Astrocyte (in vitro differentiated cells and primary cell): ENCODE data around the gene ZCCHC24. TPM values are rescaled to one million over a fixed set of nuclear protein-coding genes. Genes with fewer than 3 reads are reported as not detected.
A peak's percentile ranks its signal among the peaks of the same experiment; 100 is the strongest.

Experiments
- DNase-seq: peaks from one replicate; pipeline ENCODE4 v3.0.0-alpha.2; 2010; ENCODE audit warnings: low read depth
- FAIRE-seq: peaks from 2 replicates; lab custom pipeline; 2011; peaks lifted over from hg19 to GRCh38; lab: Jason Lieb, UNC
- H2AFZ ChIP-seq: 2 replicates; pipeline ENCODE4 v1.6.0; 2012; ENCODE audit warnings: low read depth, low read length, inconsistent platforms
- H3K27ac ChIP-seq: 2 replicates; pipeline ENCODE4 v1.5.1; 2011; ENCODE audit warnings: low read depth, low read length, inconsistent platforms
- H3K27me3 ChIP-seq: 2 replicates; pipeline ENCODE4 v1.6.0; 2011; ENCODE audit warnings: low read length, inconsistent platforms; ENCODE audit not compliant: insufficient read depth
- H3K36me3 ChIP-seq: 2 replicates; pipeline ENCODE4 v1.5.1; 2011; ENCODE audit warnings: low read length, inconsistent platforms; ENCODE audit not compliant: insufficient read depth
- H3K4me1 ChIP-seq: 2 replicates; pipeline ENCODE4 v1.5.1; 2011; ENCODE audit warnings: low read length, inconsistent platforms; ENCODE audit not compliant: insufficient read depth
- H3K4me2 ChIP-seq: 2 replicates; pipeline ENCODE4 v1.6.0; 2012; ENCODE audit warnings: low read length, inconsistent platforms
- H3K4me3 ChIP-seq: 2 replicates; pipeline ENCODE4 v1.5.1; 2011; ENCODE audit warnings: low read depth, mild to moderate bottlenecking, low read length, inconsistent platforms; ENCODE audit not compliant: insufficient read depth
- H3K79me2 ChIP-seq: 2 replicates; pipeline ENCODE4 v1.6.0; 2012; ENCODE audit warnings: mild to moderate bottlenecking, low read length, inconsistent platforms; ENCODE audit not compliant: insufficient read depth
- H3K9ac ChIP-seq: 2 replicates; pipeline ENCODE4 v1.6.0; 2012; ENCODE audit warnings: mild to moderate bottlenecking, low read length, inconsistent platforms
- H3K9me3 ChIP-seq: 2 replicates; pipeline ENCODE4 v1.5.1; 2012; ENCODE audit warnings: low read depth, mild to moderate bottlenecking, low read length, inconsistent platforms; ENCODE audit not compliant: insufficient read depth
- H4K20me1 ChIP-seq: 2 replicates; pipeline ENCODE4 v1.6.0; 2012; ENCODE audit warnings: low read length, inconsistent platforms; ENCODE audit not compliant: insufficient read depth
- H3K27ac Mint-ChIP-seq: one replicate; pipeline ENCODE4 v1.8.0; 2021; ENCODE audit warnings: mild to moderate bottlenecking, mixed read lengths; ENCODE audit not compliant: unreplicated experiment
- H3K27me3 Mint-ChIP-seq: one replicate; pipeline ENCODE4 v1.8.0; 2021; ENCODE audit warnings: low read depth, mixed read lengths; ENCODE audit not compliant: unreplicated experiment
- H3K36me3 Mint-ChIP-seq: one replicate; pipeline ENCODE4 v1.8.0; 2021; ENCODE audit warnings: low read depth, mixed read lengths; ENCODE audit not compliant: unreplicated experiment
- H3K4me1 Mint-ChIP-seq: one replicate; pipeline ENCODE4 v1.8.0; 2021; ENCODE audit warnings: low read depth, mixed read lengths; ENCODE audit not compliant: unreplicated experiment
- H3K4me3 Mint-ChIP-seq: one replicate; pipeline ENCODE4 v1.8.0; 2021; ENCODE audit warnings: mild to moderate bottlenecking, moderate library complexity, mixed read lengths; ENCODE audit not compliant: unreplicated experiment
- H3K9me3 Mint-ChIP-seq: one replicate; pipeline ENCODE4 v1.8.0; 2021; ENCODE audit warnings: mild to moderate bottlenecking, mixed read lengths; ENCODE audit not compliant: unreplicated experiment
- EZH2 ChIP-seq: IDR thresholded peaks from 2 replicates; pipeline ENCODE4 v1.6.1; 2012; ENCODE audit warnings: mild to moderate bottlenecking, low read length, inconsistent platforms; ENCODE audit not compliant: insufficient read depth
- total RNA-seq: library from RNA; stranded (reverse); gene quantifications from 2 replicates; pipeline ENCODE4 v1.2.1, GENCODE V29; 2021
- TF ChIP-seq, protein P1 (sequence below): IDR thresholded peaks from 2 replicates; pipeline ENCODE4 v1.5.1; 2011; ENCODE audit warnings: low read depth, mild to moderate bottlenecking, inconsistent platforms, low read length, moderate library complexity; ENCODE audit not compliant: insufficient read depth

Gene ZCCHC24
- total RNA-seq, 1 donor from 2014 or later: 21.4 TPM

DNA sequence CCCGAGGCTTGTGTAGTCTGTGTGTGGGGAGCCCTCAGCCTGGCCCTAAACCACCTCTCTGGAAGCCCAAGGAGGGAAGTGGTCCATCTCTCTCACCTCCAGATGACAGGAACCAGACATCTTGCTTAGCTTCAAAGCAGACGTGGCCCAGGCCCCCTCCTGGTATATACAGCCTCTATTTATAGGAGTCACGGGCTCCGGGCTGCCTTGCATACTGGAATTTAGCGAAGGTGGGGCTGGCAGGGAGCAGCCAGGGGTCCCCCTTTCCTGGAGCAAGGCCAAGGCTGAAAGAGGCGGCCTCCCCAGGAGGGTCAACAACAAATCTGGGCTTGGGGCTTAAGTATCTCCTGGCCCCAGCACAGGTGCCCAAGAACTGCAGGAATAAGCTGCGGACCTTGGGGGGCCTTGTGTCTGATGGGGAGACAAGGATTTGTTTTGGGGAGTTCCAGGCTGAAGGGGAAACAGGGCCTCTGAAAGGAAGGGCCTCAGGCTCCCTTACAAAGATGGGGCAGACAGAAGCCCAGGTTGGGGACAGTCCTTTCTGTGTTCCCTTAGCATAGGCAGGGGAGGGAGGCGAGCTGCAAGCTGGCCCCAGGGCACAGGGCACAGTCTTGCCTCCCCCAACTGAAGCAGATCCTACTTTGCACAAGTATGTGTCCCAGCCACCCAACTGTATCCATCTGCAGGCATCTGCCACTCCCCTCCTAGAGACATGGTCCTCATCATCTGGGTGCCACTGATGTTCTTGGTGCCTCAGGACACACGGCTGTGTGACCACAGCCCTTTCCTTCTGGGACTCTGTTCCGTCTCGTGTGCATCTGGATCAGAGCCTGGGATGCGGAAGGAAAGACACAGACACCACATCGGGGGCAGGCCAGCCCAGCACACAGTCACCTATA is 11.9 kb downstream of the ZCCHC24 start:
- Mint-ChIP-seq H3K4me1 (peaks cover 22% of the 10 kb centered on the region), H3K27ac (no peak overlapping the region), H3K4me3 (no peak overlapping the region), H3K36me3 (peaks cover 18% of the 10 kb centered on the region), H3K27me3 (no peaks in the 10 kb centered on the region), H3K9me3 (no peaks in the 10 kb centered on the region)
- no peak overlapping the region for H3K4me3 ChIP-seq
- peak overlapping the region; percentile 74 for H3K27ac ChIP-seq
- H3K4me1 ChIP-seq: peaks cover 45% of the 10 kb centered on the region
- no peak overlapping the region for H2AFZ ChIP-seq
- TF ChIP-seq, protein P1, sequence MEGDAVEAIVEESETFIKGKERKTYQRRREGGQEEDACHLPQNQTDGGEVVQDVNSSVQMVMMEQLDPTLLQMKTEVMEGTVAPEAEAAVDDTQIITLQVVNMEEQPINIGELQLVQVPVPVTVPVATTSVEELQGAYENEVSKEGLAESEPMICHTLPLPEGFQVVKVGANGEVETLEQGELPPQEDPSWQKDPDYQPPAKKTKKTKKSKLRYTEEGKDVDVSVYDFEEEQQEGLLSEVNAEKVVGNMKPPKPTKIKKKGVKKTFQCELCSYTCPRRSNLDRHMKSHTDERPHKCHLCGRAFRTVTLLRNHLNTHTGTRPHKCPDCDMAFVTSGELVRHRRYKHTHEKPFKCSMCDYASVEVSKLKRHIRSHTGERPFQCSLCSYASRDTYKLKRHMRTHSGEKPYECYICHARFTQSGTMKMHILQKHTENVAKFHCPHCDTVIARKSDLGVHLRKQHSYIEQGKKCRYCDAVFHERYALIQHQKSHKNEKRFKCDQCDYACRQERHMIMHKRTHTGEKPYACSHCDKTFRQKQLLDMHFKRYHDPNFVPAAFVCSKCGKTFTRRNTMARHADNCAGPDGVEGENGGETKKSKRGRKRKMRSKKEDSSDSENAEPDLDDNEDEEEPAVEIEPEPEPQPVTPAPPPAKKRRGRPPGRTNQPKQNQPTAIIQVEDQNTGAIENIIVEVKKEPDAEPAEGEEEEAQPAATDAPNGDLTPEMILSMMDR: no peak
- no peak for TF ChIP-seq EZH2
- no peak for FAIRE-seq
- no peaks in the 10 kb centered on the region for H3K9me3 ChIP-seq
- peaks cover 63% of the 10 kb centered on the region for H4K20me1 ChIP-seq
- no peaks in the 10 kb centered on the region for H3K27me3 ChIP-seq
- H3K79me2 ChIP-seq: peaks cover 52% of the 10 kb centered on the region
- H3K4me2 ChIP-seq: peak overlapping the region; percentile 79
- no peaks in the 10 kb centered on the region for H3K36me3 ChIP-seq
- peak overlapping the region; percentile 65 for H3K9ac ChIP-seq
- no peak for DNase-seq

DNA sequence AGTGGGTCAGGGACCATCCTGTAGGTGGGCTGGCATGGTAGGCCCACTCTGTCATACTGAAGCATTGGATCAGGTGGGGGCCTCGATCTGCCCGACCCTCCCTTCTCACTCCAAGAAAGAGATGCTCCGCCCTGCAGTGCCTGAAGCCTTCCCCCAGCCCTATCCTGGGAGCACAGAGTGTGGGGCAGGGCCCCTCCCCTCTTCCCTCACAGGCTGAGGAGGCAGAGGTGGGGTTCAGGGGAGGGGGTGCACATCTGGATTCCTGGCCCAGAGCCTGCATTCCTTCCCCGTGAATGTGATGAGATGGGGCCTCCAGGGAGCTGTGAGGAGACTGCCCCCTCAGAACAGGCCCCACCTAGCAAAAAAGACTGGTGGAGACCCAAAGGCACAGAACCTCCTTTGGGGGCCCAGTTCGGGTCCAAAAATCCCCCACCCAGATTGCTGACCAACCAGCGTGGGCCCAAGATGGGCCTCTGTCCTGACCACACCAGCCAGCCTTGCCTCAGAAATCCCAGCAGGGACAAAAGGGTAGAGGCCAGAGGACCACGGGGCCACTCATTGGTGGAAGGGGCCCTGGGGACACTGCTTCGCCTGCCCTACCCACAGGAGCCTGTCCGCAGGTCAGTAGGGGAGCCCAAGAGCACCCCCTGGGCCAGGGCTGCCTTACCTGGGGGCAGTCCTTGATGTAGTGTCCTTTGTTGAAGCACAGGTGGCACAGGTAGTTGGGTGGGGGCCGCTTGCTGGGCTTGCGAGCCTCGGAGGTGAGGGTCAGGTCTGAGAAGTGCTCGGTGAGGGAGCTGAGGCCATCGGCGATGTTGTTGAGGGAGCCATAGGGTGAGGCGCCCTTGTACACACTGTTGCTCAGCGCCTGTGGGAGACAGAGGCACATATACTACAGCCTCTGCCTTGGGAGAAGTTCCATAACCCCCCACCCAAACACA is 13.3 kb downstream of the ZCCHC24 start:
- Mint-ChIP-seq H3K27ac (no peak overlapping the region), H3K4me1 (peaks cover 19% of the 10 kb centered on the region), H3K4me3 (no peak overlapping the region), H3K9me3 (no peaks in the 10 kb centered on the region), H3K36me3 (peaks cover 22% of the 10 kb centered on the region), H3K27me3 (no peaks in the 10 kb centered on the region)
- Histone ChIP-seq H3K27me3 (no peaks in the 10 kb centered on the region), H3K36me3 (no peaks in the 10 kb centered on the region), H4K20me1 (peaks cover 49% of the 10 kb centered on the region), H3K9me3 (no peaks in the 10 kb centered on the region), H3K9ac (no peak overlapping the region), H3K4me3 (no peak overlapping the region), H3K27ac (no peak overlapping the region), H3K4me2 (peak overlapping the region; percentile 4), H2AFZ (no peak overlapping the region), H3K4me1 (peaks cover 35% of the 10 kb centered on the region), H3K79me2 (peaks cover 38% of the 10 kb centered on the region)
- FAIRE-seq: no peak
- DNase-seq: no peak
- no peak for TF ChIP-seq EZH2
- TF ChIP-seq, protein P1: no peak
